IMR-90 (cell line): Measurements from ENCODE around the gene ST6GALNAC3. TPM values are rescaled to one million over a fixed set of nuclear protein-coding genes. Genes with fewer than 3 reads are reported as not detected.

Experiments used
- ATAC-seq: fragments of 200-7000 bp; cut with Tn5 transposase; 2 replicates; pipeline ENCODE4 v1.9.1; 2020; ENCODE audit warnings: low read depth, mild to moderate bottlenecking, moderate library complexity
- BruUV-seq: library from RNA; stranded (reverse); fragments of 400-500 nt; replicated peaks from 2 replicates; lab custom pipeline; 2021; lab: Mats Ljungman, UMichigan
- CTCF ChIA-PET: fragments of 300-600 bp; formaldehyde crosslinking; extraction: SDS; loops from one replicate; lab custom pipeline; 2021; ENCODE audit warnings: antibody characterized with exemption; lab: Yijun Ruan, JAX
- POLR2A ChIA-PET: fragments of 300-600 bp; sonication (Branson Sonifier 250); formaldehyde crosslinking; loops from one replicate; lab custom pipeline; 2022; ENCODE audit warnings: antibody characterized with exemption; ENCODE audit not compliant: unreplicated experiment; lab: Charles Lee
- DNase-seq: peaks from one replicate; pipeline ENCODE4 v3.0.0; 2013
- H2AFZ ChIP-seq: replicated peaks from 2 replicates; pipeline ENCODE3; 2013; ENCODE audit warnings: low read length, mild to moderate bottlenecking; ENCODE audit not compliant: poor library complexity
- H2AK5ac ChIP-seq: 2 replicates; pipeline ENCODE4 v1.6.1; 2013; ENCODE audit warnings: low read depth, low read length, inconsistent platforms
- H2AK9ac ChIP-seq: replicated peaks from 2 replicates; pipeline ENCODE3; 2013; ENCODE audit warnings: mild to moderate bottlenecking, low read depth, low read length, moderate library complexity; ENCODE audit not compliant: poor library complexity
- H2BK120ac ChIP-seq: 2 replicates; pipeline ENCODE4 v1.6.1; 2013; ENCODE audit warnings: low read depth, low read length, inconsistent platforms
- H2BK15ac ChIP-seq: 3 replicates; pipeline ENCODE4 v1.6.1; 2013; ENCODE audit warnings: low read depth, low read length, inconsistent platforms
- H2BK20ac ChIP-seq: 2 replicates; pipeline ENCODE4 v1.6.1; 2013; ENCODE audit warnings: low read depth, mild to moderate bottlenecking, inconsistent platforms, low read length, moderate library complexity
- H2BK5ac ChIP-seq: 2 replicates; pipeline ENCODE4 v1.6.1; 2013; ENCODE audit warnings: mild to moderate bottlenecking, low read depth, low read length, inconsistent platforms; ENCODE audit not compliant: poor library complexity, severe bottlenecking
- H3K14ac ChIP-seq: replicated peaks from 2 replicates; pipeline ENCODE4 v1.6.1; 2013; ENCODE audit warnings: low read depth, low read length, inconsistent platforms
- H3K18ac ChIP-seq: 2 replicates; pipeline ENCODE4 v1.6.1; 2013; ENCODE audit warnings: low read depth, low read length, control low read depth
- H3K23ac ChIP-seq: 2 replicates; pipeline ENCODE4 v1.6.1; 2013; ENCODE audit warnings: low read depth, low read length, inconsistent platforms
- H3K27ac ChIP-seq: 2 replicates; pipeline ENCODE4 v1.5.1; 2013; ENCODE audit warnings: mild to moderate bottlenecking, control low read depth, low read length; ENCODE audit not compliant: insufficient read depth
- H3K27me3 ChIP-seq: 2 replicates; pipeline ENCODE4 v1.6.1; 2013; ENCODE audit warnings: low read length; ENCODE audit not compliant: control insufficient read depth, insufficient read depth
- H3K36me3 ChIP-seq: 2 replicates; pipeline ENCODE4 v1.6.1; 2013; ENCODE audit warnings: low read length, mixed read lengths; ENCODE audit not compliant: control insufficient read depth, insufficient read depth
- H3K4ac ChIP-seq: 2 replicates; pipeline ENCODE4 v1.6.1; 2013; ENCODE audit warnings: low read depth, low read length, inconsistent platforms
- H3K4me1 ChIP-seq: 2 replicates; pipeline ENCODE4 v1.6.1; 2013; ENCODE audit warnings: low read length, mixed read lengths; ENCODE audit not compliant: control insufficient read depth, insufficient read depth
- H3K4me2 ChIP-seq: 2 replicates; pipeline ENCODE4 v1.6.1; 2013; ENCODE audit warnings: low read depth, mild to moderate bottlenecking, control low read depth, low read length, moderate library complexity
- H3K4me3 ChIP-seq: 2 replicates; pipeline ENCODE4 v1.5.1; 2013; ENCODE audit warnings: low read depth, mild to moderate bottlenecking, control low read depth, low read length, moderate library complexity; ENCODE audit not compliant: insufficient read depth
- H3K56ac ChIP-seq: 2 replicates; pipeline ENCODE4 v1.6.1; 2013; ENCODE audit warnings: low read length, inconsistent platforms; ENCODE audit not compliant: insufficient read depth; ENCODE audit errors: extremely low read depth
- H3K79me1 ChIP-seq, 2 experiments: 2 replicates each; pipeline ENCODE4 v1.6.1; 2013; ENCODE audit warnings: low read length in 2 of 2, inconsistent platforms in 1 of 2, low read depth in 1 of 2
- H3K9ac ChIP-seq: 2 replicates; pipeline ENCODE4 v1.6.1; 2013; ENCODE audit warnings: low read depth, low read length, control low read depth
- H3K9me1 ChIP-seq: 2 replicates; pipeline ENCODE4 v1.6.1; 2013; ENCODE audit warnings: low read length, inconsistent platforms; ENCODE audit not compliant: insufficient read depth
- H3K9me3 ChIP-seq: 2 replicates; pipeline ENCODE4 v1.6.1; 2013; ENCODE audit warnings: low read length; ENCODE audit not compliant: control insufficient read depth, insufficient read depth
- H4K20me1 ChIP-seq: 2 replicates; pipeline ENCODE4 v1.6.1; 2013; ENCODE audit warnings: low read length, inconsistent platforms; ENCODE audit not compliant: insufficient read depth
- H4K5ac ChIP-seq: 2 replicates; pipeline ENCODE4 v1.6.1; 2013; ENCODE audit warnings: mild to moderate bottlenecking, low read depth, low read length, control low read depth
- H4K8ac ChIP-seq, 2 experiments: 2 replicates each; pipeline ENCODE4 v1.6.1; 2013; ENCODE audit warnings: low read depth in 2 of 2, low read length in 2 of 2, control low read depth in 1 of 2, inconsistent platforms in 1 of 2
- H4K91ac ChIP-seq: 2 replicates; pipeline ENCODE4 v1.6.1; 2013; ENCODE audit warnings: low read depth, low read length, inconsistent platforms; ENCODE audit not compliant: insufficient read depth
- BHLHE40 ChIP-seq: fragments of 150-350 bp; IDR thresholded peaks from 2 replicates; pipeline ENCODE4 v1.6.1; 2016; ENCODE audit warnings: mild to moderate bottlenecking, low read depth, low read length
- CEBPB ChIP-seq: IDR thresholded peaks from 2 replicates; pipeline ENCODE4 v1.6.1; 2012; ENCODE audit warnings: low read depth, low read length, improper control_type of control experiment
- CHD1 ChIP-seq: IDR thresholded peaks from 2 replicates; pipeline ENCODE4 v1.6.1; 2012; ENCODE audit warnings: low read depth, low read length, improper control_type of control experiment
- CTCF ChIP-seq: conservative IDR thresholded peaks from 2 replicates; pipeline ENCODE4 v1.5.1; 2012; ENCODE audit warnings: mild to moderate bottlenecking, low read depth, low read length, improper control_type of control experiment
- ELK1 ChIP-seq: fragments of 150-350 bp; IDR thresholded peaks from 2 replicates; pipeline ENCODE4 v1.6.1; 2016; ENCODE audit warnings: low read depth, mild to moderate bottlenecking, low read length, moderate library complexity, borderline replicate concordance
- FOS ChIP-seq: fragments of 150-350 bp; IDR thresholded peaks from 2 replicates; pipeline ENCODE4 v1.6.1; 2016; ENCODE audit warnings: low read depth, low read length
- MAFK ChIP-seq: IDR thresholded peaks from 2 replicates; pipeline ENCODE4 v1.6.1; 2012; ENCODE audit warnings: low read depth, low read length, improper control_type of control experiment
- MAZ ChIP-seq: IDR thresholded peaks from 2 replicates; pipeline ENCODE4 v1.6.1; 2012; ENCODE audit warnings: low read depth, mild to moderate bottlenecking, low read length, improper control_type of control experiment, moderate library complexity, borderline replicate concordance
- MXI1 ChIP-seq: IDR thresholded peaks from 2 replicates; pipeline ENCODE4 v1.6.1; 2012; ENCODE audit warnings: low read depth, mild to moderate bottlenecking, low read length, moderate library complexity, borderline replicate concordance
- NFE2L2 ChIP-seq: fragments of 150-350 bp; IDR thresholded peaks from 2 replicates; pipeline ENCODE4 v1.6.1; 2016; ENCODE audit warnings: low read depth, mild to moderate bottlenecking, low read length
- POLR2A ChIP-seq: IDR thresholded peaks from 2 replicates; pipeline ENCODE4 v1.6.1; 2012; ENCODE audit warnings: mild to moderate bottlenecking, low read depth, low read length
- RAD21 ChIP-seq: IDR thresholded peaks from 2 replicates; pipeline ENCODE4 v1.6.1; 2012; ENCODE audit warnings: low read length, improper control_type of control experiment
- RCOR1 ChIP-seq: IDR thresholded peaks from 2 replicates; pipeline ENCODE4 v1.6.1; 2012; ENCODE audit warnings: mild to moderate bottlenecking, low read length, improper control_type of control experiment; ENCODE audit not compliant: insufficient replicate concordance
- RFX5 ChIP-seq: IDR thresholded peaks from 2 replicates; pipeline ENCODE4 v1.8.0; 2012; ENCODE audit warnings: low read depth, mild to moderate bottlenecking, low read length, moderate library complexity
- SMC3 ChIP-seq: fragments of 150-350 bp; IDR thresholded peaks from 2 replicates; pipeline ENCODE4 v1.6.1; 2016; ENCODE audit warnings: low read depth, mild to moderate bottlenecking, antibody characterized with exemption, low read length, moderate library complexity
- USF2 ChIP-seq: fragments of 150-350 bp; IDR thresholded peaks from 2 replicates; pipeline ENCODE4 v1.6.1; 2017; ENCODE audit warnings: mild to moderate bottlenecking, antibody characterized with exemption, low read length, low read depth
- WGBS, 2 experiments: methylation state at CpG; one replicate each; pipeline versions ENCODE4 v1.1.5 to v1.1.7; 2013; ENCODE audit warnings: missing lambda C conversion rate in 2 of 2; ENCODE audit not compliant: insufficient read length in 1 of 2; ENCODE audit errors: extremely low coverage in 2 of 2; 5-methylcytosine and 5-hydroxymethylcytosine counted together
- dilution Hi-C: fragments of 300-500 bp; cut with HindIII; formaldehyde crosslinking; loops from one replicate; pipeline ENCODE4 v1.14.3; 2018; ENCODE audit warnings: low sequenced_read_pairs; ENCODE audit not compliant: unreplicated experiment
- in situ Hi-C: fragments of 300-500 bp; cut with MboI; formaldehyde crosslinking; loops from 3 replicates; pipeline ENCODE4 v1.14.3; 2019; ENCODE audit warnings: low sequenced_read_pairs, inconsistent platforms, mixed read lengths
- intact Hi-C: fragments of 100-400 bp; cut with micrococcal nuclease; formaldehyde crosslinking; loops from 2 replicates; pipeline ENCODE4 v1.10.0; 2022
- polyA plus RNA-seq, 3 experiments: library from polyadenylated mRNA; depleted of rRNA; stranded (reverse); fragments of >200 nt; gene quantifications; 2 replicates each; pipeline ENCODE4 v1.2.3, GENCODE V29; 2012; ENCODE audit warnings: low replicate concordance in 1 of 3
- total RNA-seq: library from RNA; depleted of rRNA; stranded (reverse); fragments of >200 nt; gene quantifications from 2 replicates; pipeline ENCODE4 v1.2.3, GENCODE V29; 2012

The ST6GALNAC3 gene
- total and polyA plus RNA-seq, 2 of the 4 experiments (the other 2 are of a cell fraction), result 0.65 to 1.3 TPM

GRCh38 chr1:76601465-76601864 is 526.9 kb downstream of the ST6GALNAC3 start:
- no peaks in the 10 kb centered on the region for H4K20me1 ChIP-seq
- dilution Hi-C loops, result no loop called here
- POLR2A ChIA-PET, result no interaction called here

More at GRCh38 chr1:76601465-76601864, 526.9 kb downstream of the ST6GALNAC3 start:
- Histone ChIP-seq H2AK5ac (no peak overlapping the region), H3K56ac (no peak overlapping the region), H3K9me1 (no peaks in the 10 kb centered on the region; the same call in 1 of the 2 replicates), H3K9me3 (no peaks in the 10 kb centered on the region), H2BK120ac (no peak overlapping the region), H4K8ac (no peak overlapping the region), H2AK9ac (no peak overlapping the region), H4K5ac (no peak overlapping the region), H3K9ac (no peak overlapping the region), H3K27me3 (no peaks in the 10 kb centered on the region), H3K36me3 (no peaks in the 10 kb centered on the region), H3K23ac (no peak overlapping the region), H3K4me3 (no peak overlapping the region), H3K18ac (no peak overlapping the region), H2AFZ (no peak overlapping the region), H3K4me1 (no peaks in the 10 kb centered on the region), H3K79me1 (no peaks in the 10 kb centered on the region), H2BK15ac (no peak overlapping the region), H2BK20ac (no peak overlapping the region), H3K4me2 (no peak overlapping the region), H4K91ac (no peak overlapping the region), H3K27ac (no peak overlapping the region), H3K4ac (no peak overlapping the region), H2BK5ac (no peak overlapping the region), H3K14ac (no peak overlapping the region)
- intact Hi-C loops, result no loop called here
- ATAC-seq (no peak), DNase-seq (no peak)
- in situ Hi-C loops, result no loop called here
- CTCF ChIA-PET, result no interaction called here
- TF ChIP-seq CEBPB (no peak), RFX5 (no peak), ELK1 (no peak), RAD21 (no peak), MXI1 (no peak), MAFK (no peak), CTCF (no peak), NFE2L2 (no peak), SMC3 (no peak), FOS (no peak), BHLHE40 (no peak), USF2 (no peak), CHD1 (no peak), RCOR1 (no peak), MAZ (no peak), POLR2A (no peak)
- no TSS peak for BruUV-seq
- WGBS, 2 experiments, result 100% methylated on average over 1 of the region's 2 CpGs; no CpG with 5 or more reads in 1 of the 2 experiments
